ENCODE data around the gene LAPTM5.
"Not testable (repeated sequence)": the region's sequence is repeated elsewhere in the genome, so short reads cannot be mapped to it uniquely, and the experiment has no call there.

The LAPTM5 gene

GRCh38 chr1:30691480-30691879 is 66.1 kb downstream of the LAPTM5 start:
- no peak for DNase-seq

DNA sequence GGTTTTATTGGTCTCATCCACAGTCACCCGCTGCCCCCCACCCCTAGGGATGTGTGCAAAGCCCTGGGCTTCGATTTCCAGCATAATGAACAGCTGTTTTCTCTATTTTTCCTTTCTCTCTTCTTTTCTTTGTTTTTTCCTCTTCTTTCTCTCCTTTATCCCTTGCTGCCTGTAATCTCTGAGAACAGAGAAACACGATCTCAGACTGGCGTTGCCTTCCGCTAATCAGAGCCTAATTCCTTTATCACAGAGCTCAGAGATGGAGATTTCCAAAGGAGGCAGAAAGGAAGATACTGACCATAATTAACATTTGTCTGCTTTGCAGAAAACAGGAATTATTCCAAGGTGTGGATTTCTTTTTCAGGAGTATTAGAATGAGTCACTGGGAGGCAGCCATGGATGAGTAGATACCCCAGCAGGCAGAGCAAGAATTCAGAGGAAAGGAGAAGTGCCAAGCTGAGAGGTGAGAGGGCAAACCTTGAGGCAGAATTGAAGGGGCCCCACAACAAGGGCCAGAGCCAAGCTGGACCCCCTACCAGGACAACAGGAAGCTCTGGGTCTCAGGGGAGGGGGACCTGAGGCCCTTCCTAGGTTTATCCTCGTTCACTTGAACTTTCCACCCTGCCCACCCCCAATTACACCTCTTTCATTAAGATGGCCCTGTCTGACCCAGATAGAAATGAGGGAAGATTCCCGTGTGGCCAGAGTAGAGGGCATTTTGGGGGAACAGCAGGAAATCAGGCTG is 67.5 kb downstream of the LAPTM5 start:
- no peak for DNase-seq

- DNase-seq: no peak
Observed at GRCh38 chr1:30688920-30689794, 68.4 kb downstream of the LAPTM5 start.

DNA sequence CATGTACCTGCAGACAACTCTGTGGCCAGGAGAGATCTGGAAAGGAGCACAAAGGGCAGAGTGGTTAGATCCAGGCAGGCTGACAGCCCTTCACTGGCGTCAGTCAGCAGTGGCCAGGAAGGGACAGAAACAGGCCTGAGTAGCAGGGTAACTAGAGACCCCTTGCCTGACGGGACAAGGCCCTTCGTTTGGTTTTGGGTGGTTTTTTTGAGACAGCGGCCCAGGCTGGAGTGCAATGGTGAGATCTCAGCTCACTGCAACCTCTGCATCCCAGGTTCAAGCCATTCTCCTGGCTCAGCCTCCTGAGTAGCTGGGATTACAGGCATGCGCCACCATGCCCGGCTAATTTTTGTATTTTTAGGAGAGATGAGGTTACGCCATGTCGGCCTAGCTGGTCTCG is 69.1 kb downstream of the LAPTM5 start:
- DNase-seq: not testable (repeated sequence)

- no peak for DNase-seq
Observed at GRCh38 chr1:30687886-30688285, 69.7 kb downstream of the LAPTM5 start.

DNA sequence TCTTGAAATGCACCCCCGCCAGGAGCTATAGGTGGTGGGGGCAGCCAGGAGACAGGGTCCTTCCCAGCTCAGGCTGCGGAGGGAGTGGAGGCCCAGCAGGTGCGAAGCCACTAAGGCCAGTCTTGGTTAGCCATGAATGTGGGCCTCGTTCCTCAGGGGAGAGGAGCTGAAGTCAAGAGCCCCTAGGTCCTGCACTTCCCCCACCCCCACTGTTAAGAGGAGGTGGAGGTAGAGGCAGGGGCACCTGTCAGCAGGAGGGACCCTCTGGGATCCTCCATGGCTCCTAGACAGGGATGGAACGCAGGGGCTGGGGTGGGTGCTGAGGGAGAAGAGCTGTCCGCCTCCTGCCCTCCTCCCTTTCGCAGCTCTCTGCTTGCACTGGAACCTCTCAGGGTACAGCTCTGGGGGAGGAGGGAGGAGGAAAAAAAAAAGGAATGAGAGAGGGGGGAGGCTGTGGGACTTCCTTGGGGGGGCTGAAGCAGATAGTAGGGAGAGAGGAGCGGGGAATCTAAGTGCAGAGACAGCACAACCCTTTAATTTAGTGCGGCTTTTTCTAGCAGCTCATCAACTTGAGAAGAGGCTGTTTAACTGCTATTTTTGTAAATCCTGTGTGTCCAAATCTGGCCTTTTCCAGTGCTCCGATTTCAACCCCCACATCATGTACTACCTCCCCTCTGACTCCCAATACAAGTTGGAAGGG is 71.2 kb downstream of the LAPTM5 start:
- DNase-seq: no peak

GRCh38 chr1:30685796-30686165 is 71.8 kb downstream of the LAPTM5 start:
- DNase-seq: no peak

DNA sequence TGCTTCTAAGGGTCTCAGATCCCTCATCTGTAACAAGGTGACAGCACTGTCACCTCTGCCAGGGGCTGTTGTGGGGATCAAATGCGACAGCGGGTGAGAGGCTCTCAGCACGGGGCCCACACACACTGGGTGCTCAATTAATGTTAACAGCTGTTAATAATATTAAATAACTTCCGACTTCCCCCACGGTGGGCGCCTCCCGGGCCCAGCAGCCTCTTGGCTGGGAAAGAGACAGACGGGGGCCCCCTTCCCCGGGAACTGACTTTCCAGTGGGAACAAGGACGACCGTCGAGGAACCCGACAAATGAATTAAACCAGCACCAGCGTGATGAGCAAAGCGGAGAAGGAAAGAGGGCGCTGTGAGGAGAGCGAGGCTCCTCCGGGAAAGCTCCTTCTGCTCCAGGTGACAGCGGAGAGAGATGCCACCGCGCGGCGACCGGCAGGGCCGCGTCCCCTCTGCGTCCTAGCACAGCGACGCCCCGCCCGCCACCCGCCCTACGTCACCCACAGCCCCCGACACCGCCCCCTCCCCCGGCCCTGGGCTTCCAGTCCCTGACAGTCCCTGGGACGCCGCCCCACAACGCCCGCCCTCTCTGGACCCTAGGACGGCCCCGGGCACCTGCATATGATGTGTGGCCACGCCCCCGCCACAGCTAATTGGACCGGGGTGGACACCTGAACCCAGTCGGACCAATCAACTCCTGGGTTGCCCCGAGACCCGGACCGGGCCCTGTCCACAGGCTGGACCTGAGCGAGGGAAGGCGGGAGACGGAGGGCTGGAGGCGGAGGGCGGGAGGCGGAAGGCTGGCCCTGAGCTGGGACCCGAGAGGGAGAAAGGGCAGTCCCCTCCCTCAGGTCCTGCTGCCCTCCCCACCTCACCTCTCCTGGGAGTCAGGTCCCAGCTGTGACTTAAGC is 72.4 kb downstream of the LAPTM5 start:
- no peak for DNase-seq

- DNase-seq: no peak
Observed at GRCh38 chr1:30684259-30684658, 73.3 kb downstream of the LAPTM5 start.

GRCh38 chr1:30683699-30684098 is 73.9 kb downstream of the LAPTM5 start:
- DNase-seq: no peak

All from activated CD4-positive, alpha-beta T cell treated with anti-CD3 and anti-CD28 coated beads, Interleukin-2, amount 50 U/mL, for 16 hours (primary cell).